ENCODE results near the gene TMEM50A. TPM values are rescaled to one million over a fixed set of nuclear protein-coding genes. Genes with fewer than 3 reads are reported as not detected.
"Not testable (repeated sequence)": the region's sequence is repeated elsewhere in the genome, so short reads cannot be mapped to it uniquely, and the experiment has no call there.

Gene TMEM50A
- total and polyA plus RNA-seq, 8 donors, result 28.3 to 59.0 (median 33.0) TPM

DNA sequence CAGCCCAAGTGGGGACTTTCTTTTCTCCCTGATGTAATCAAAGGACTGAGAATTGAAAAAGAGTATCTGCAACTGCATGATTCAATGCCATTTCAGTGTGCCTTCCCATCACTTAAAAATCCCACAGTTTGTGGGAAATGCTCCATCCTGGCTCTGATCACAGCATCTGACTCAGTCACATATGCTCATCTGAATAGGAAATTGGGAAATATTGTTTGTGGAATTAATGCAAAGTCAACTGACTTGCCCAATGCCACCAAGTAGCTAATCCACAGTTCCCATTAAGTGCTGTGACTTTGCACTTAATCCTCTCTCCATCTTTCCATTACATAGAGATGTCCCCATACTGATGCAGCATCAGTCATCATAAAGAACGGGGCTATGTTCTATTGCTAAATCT, 45.0 kb downstream of the TMEM50A start:
- H3K4me3 ChIP-seq; ATAC-seq; DNase-seq; FAIRE-seq; H3K36me3 ChIP-seq; intact Hi-C loops (cut with DNase I); H3K27me3 ChIP-seq; H3K9me3 ChIP-seq; H3K4me1 ChIP-seq; H3K27ac ChIP-seq: not testable (repeated sequence)
- 86 to 95% methylated on average over 1 of the region's 1 CpG for WGBS, 2 donors

DNA sequence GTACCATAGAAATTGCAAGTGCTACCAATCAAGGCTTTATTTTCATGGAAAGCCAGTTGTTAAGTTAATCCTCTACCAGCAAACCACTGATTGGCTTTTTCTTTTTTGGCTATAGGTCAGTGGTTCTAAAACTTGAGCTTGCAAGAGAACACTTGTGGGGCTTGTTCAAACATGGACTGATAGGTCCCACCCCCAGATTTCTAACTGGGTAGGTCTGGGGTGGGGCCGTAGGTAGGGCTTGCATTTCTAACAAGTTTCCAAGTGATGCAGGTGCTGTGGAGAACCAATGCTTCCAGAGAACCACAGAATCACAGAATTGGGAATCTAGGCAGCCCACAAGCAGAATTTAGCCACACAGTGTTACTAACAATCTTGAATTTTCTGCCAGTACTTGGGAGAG, 45.7 kb downstream of the TMEM50A start:
- FAIRE-seq; H3K4me3 ChIP-seq; ATAC-seq; H3K4me1 ChIP-seq; H3K36me3 ChIP-seq; H3K27me3 ChIP-seq; H3K9me3 ChIP-seq; intact Hi-C loops (cut with DNase I); DNase-seq; H3K27ac ChIP-seq: not testable (repeated sequence)
- WGBS, 2 donors, result no CpG with 5 or more reads among the region's 1 CpG

DNA sequence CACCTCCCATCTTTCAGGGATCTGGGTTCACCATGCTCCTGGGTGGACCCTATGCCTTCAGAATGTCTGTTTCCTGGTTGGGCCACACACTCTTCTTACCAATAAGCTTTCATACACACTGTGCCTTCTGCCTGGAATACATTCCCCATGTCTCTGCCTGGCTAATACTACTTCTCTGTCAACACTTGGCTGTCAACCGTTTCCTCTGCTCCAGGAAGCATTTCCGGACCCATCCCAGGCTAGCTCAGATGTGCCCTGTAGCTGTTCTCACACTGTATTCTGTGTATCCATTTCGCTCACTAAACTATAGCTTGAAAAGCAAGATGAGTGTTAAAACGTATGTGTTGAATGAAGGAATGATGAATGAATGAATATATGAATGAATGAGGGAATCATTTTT, 49.0 kb downstream of the TMEM50A start:
- DNase-seq; ATAC-seq; H3K27me3 ChIP-seq; H3K9me3 ChIP-seq; FAIRE-seq; H3K27ac ChIP-seq; H3K4me3 ChIP-seq; H3K4me1 ChIP-seq; intact Hi-C loops (cut with DNase I); H3K36me3 ChIP-seq: not testable (repeated sequence)
- WGBS, 2 donors, result 81 to 84% methylated on average over 4 of the region's 4 CpGs

DNA sequence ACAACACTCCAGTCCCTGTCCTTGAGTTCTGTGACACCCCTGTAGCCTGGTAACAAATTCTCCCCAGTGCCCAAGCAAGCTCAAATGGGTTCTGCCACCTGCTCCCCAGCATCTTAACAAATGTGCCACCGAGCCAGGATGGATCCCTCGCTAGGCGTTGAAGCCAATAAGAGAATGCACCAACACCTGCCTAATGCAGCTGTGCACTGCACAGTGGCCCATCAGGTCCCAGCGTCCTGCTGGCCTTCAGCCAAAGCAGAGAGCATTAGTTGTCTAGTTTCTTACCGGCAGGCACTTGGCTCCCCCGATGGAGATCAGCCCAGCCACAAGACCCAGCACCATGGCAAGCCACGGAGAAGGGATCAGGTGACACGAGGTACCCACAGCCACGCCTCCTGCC, 50.6 kb downstream of the TMEM50A start:
- H3K4me3 ChIP-seq; intact Hi-C loops (cut with DNase I); H3K27me3 ChIP-seq; FAIRE-seq; ATAC-seq; H3K27ac ChIP-seq; H3K36me3 ChIP-seq; H3K9me3 ChIP-seq; H3K4me1 ChIP-seq; DNase-seq: not testable (repeated sequence)
- WGBS, 2 donors, result 53 to 54% methylated on average over 6 to 8 of the region's 9 CpGs

DNA sequence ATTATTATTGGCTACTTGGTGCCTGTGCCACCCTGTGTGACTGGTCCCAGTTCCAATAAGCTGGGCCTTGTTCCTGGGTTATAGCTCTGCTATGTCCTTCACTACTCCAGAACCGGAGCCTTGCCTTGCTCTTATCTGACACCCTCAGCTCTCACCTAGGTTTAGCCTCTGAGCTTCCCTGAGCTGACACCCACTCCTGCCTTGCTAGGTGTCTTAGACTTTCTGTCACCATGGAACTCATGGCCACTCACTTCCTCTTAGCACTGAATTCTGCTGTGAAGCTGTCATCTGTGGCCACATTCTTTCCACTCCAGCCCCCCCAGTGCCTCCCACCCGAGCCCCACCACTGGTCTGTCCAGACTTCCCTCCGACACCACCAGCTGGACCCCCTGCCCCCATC, 51.6 kb downstream of the TMEM50A start:
- H3K36me3 ChIP-seq; DNase-seq; H3K27ac ChIP-seq; H3K4me1 ChIP-seq; H3K27me3 ChIP-seq; intact Hi-C loops (cut with DNase I); H3K9me3 ChIP-seq; FAIRE-seq; ATAC-seq; H3K4me3 ChIP-seq: not testable (repeated sequence)
- WGBS, 2 donors, result 80 to 83% methylated on average over 2 to 3 of the region's 3 CpGs

DNA sequence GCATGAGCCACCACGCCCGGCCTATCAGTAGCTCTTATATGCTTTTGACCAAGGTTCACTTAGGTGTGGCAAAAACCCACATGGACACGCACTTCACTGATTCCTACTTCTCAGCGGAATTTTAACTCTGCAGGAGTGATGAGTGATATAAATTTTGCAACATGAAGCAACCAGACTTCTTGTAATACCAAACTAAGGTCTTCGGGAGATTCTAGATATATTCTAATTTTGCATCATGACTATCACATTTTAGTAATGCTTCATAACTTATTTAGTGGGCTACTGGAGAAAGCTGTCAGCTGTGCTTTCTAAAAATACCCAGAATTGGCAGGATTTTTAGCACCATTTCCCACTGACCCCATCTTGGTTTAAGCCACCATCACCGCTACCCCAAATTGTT, 54.7 kb downstream of the TMEM50A start:
- no peak for FAIRE-seq
- Histone ChIP-seq H3K9me3 (no peaks in the 10 kb centered on the region), H3K27me3 (no peaks in the 10 kb centered on the region), H3K4me1 (no peaks in the 10 kb centered on the region), H3K36me3 (no peaks in the 10 kb centered on the region), H3K4me3 (no peak overlapping the region), H3K27ac (no peak overlapping the region)
- 93 to 95% methylated on average over 6 of the region's 6 CpGs for WGBS, 2 donors
- no peak for DNase-seq
- TF ChIP-seq, protein P1, sequence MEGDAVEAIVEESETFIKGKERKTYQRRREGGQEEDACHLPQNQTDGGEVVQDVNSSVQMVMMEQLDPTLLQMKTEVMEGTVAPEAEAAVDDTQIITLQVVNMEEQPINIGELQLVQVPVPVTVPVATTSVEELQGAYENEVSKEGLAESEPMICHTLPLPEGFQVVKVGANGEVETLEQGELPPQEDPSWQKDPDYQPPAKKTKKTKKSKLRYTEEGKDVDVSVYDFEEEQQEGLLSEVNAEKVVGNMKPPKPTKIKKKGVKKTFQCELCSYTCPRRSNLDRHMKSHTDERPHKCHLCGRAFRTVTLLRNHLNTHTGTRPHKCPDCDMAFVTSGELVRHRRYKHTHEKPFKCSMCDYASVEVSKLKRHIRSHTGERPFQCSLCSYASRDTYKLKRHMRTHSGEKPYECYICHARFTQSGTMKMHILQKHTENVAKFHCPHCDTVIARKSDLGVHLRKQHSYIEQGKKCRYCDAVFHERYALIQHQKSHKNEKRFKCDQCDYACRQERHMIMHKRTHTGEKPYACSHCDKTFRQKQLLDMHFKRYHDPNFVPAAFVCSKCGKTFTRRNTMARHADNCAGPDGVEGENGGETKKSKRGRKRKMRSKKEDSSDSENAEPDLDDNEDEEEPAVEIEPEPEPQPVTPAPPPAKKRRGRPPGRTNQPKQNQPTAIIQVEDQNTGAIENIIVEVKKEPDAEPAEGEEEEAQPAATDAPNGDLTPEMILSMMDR (IDR thresholded peaks at IDR 0.05), result no peak
- ATAC-seq, result no peak
- intact Hi-C loops (cut with DNase I), result no loop called here

DNA sequence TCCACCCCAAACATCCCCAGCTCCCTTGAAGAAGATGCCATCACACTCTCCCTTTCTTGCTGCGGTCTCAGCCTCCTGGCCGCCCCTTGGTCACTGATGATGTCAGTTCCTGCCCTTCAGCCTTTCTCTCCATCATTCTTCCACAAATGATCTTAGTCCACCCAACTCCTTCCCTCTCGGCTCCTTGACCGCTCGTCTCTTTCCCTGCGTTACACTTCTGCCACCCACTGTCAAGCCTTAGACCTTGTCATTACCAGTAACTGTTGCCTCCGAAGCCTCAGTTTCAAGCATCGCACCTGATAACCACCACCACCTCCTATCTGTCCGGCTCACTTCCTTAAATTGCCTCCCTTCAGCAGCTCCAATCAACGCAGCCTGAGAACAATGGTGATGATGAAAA, 59.4 kb downstream of the TMEM50A start:
- H3K36me3 ChIP-seq; intact Hi-C loops (cut with DNase I); H3K27me3 ChIP-seq; H3K4me1 ChIP-seq; H3K27ac ChIP-seq; H3K4me3 ChIP-seq; DNase-seq; H3K9me3 ChIP-seq; ATAC-seq; FAIRE-seq: not testable (repeated sequence)
- WGBS, 2 donors, result 62 to 79% methylated on average over 4 to 5 of the region's 10 CpGs

GRCh38 chr1:25398079-25398478, 59.9 kb downstream of the TMEM50A start:
- H3K4me3 ChIP-seq; intact Hi-C loops (cut with DNase I); H3K4me1 ChIP-seq; ATAC-seq; H3K27ac ChIP-seq; H3K27me3 ChIP-seq; H3K36me3 ChIP-seq; FAIRE-seq; H3K9me3 ChIP-seq; DNase-seq: not testable (repeated sequence)
- no CpG with 5 or more reads among the region's 2 CpGs for WGBS, 2 donors
